ENCODE results near the gene HOXA5.

- no peak for TF ChIP-seq POLR2A (IDR thresholded peaks at IDR 0.05)
- TF ChIP-seq CTCF (IDR thresholded peaks at IDR 0.05) = no peak
These were observed 30.1 kb upstream of the HOXA5 start for GRCh38 chr7:27173511-27173955.
